Heart right ventricle (tissue), 16 donors: ENCODE data around the gene SLC30A2. TPM values are rescaled to one million over a fixed set of nuclear protein-coding genes. Genes with fewer than 3 reads are reported as not detected.

Experiments
- ATAC-seq, 8 donors: fragments of 200-7000 bp; cut with Tn5 transposase; one replicate each; pipeline ENCODE4 v1.9.1; 2020; ENCODE audit warnings: mild to moderate bottlenecking in 8 of 8, moderate library complexity in 8 of 8, moderate number of reproducible peaks in 1 of 8
- DNase-seq, 2 donors: peaks; one replicate each; pipeline ENCODE4 v3.0.0-alpha.2; 2020
- H3K27ac ChIP-seq, 10 donors: fragments of 200-600 bp; sonication (generic) in 2 of 10; one replicate each; pipeline versions ENCODE4 v1.5.0 to v1.8.0; 2020 to 2022; ENCODE audit warnings: mild to moderate bottlenecking in 3 of 10
- H3K27me3 ChIP-seq, 7 donors: fragments of 200-600 bp; one replicate each; pipeline ENCODE4 v1.8.0; 2021 to 2022; ENCODE audit warnings: mild to moderate bottlenecking in 2 of 7
- H3K36me3 ChIP-seq, 9 donors: fragments of 200-600 bp; sonication (generic) in 1 of 9; one replicate each; pipeline versions ENCODE4 v1.5.0 to v1.8.0; 2020 to 2022; ENCODE audit warnings: mild to moderate bottlenecking in 2 of 9
- H3K4me1 ChIP-seq, 9 donors: fragments of 200-600 bp; sonication (generic) in 1 of 9; one replicate each; pipeline versions ENCODE4 v1.5.0 to v1.8.0; 2020 to 2022; ENCODE audit warnings: mild to moderate bottlenecking in 4 of 9
- H3K4me3 ChIP-seq, 10 donors: fragments of 200-600 bp; sonication (generic) in 2 of 10; one replicate each; pipeline versions ENCODE4 v1.5.0 to v1.8.0; 2020 to 2022; ENCODE audit warnings: mild to moderate bottlenecking in 7 of 10, moderate library complexity in 2 of 10
- H3K9me3 ChIP-seq, 11 donors: fragments of 200-600 bp in 10 of 11; sonication (generic) in 2 of 11; one replicate each; pipeline versions ENCODE4 v1.5.0 to v1.8.0; 2013 to 2022; ENCODE audit warnings: mild to moderate bottlenecking in 2 of 11, control low read depth in 1 of 11, moderate library complexity in 1 of 11
- WGBS, 2 donors: extraction: QIAGEN DNeasy Blood & Tissue Kit; methylation state at CpG; one replicate each; pipeline ENCODE4 v1.1.7; 2013; ENCODE audit warnings: inconsistent platforms in 1 of 2; 5-methylcytosine and 5-hydroxymethylcytosine counted together
- intact Hi-C, 10 donors: fragments of 100-400 bp; cut with DNase I; formaldehyde crosslinking; loops; one replicate each; pipeline versions ENCODE4 v1.11.1 to v1.14.2; 2022
- polyA plus RNA-seq, 2 donors: library from polyadenylated mRNA; stranded (reverse); fragments of 200-250 nt; gene quantifications; one replicate each; pipeline ENCODE4 v1.2.3, GENCODE V29; 2013
- total RNA-seq, 10 donors: library from RNA; stranded (reverse); fragmentation: NEBNext Ultra II Directional in 3 of 10; extraction: Animal tissue kit (Norgen Biotek cat#: 25700) in 3 of 10; gene quantifications; one replicate each; pipeline versions ENCODE4 v1.2.1 to v1.2.4, GENCODE V29; 2021 to 2023
- TF ChIP-seq, protein P1 (sequence below), 9 donors: fragments of 200-600 bp; sonication (generic) in 2 of 9; IDR thresholded peaks; one replicate each; pipeline versions ENCODE4 v1.5.0 to v1.8.0; 2021 to 2022; ENCODE audit warnings: antibody characterized with exemption in 9 of 9, mild to moderate bottlenecking in 5 of 9, moderate library complexity in 1 of 9
- donor health status: Arrhythmogenic right ventricular cardiomyopathy.
- donor health status: ischemic (EF 13 %, LVEDD 7.1; RV severe dilation, severe dysfunction).
- donor health status: healthy with polysubstance abuse.
- donor health status: DM: no; HTN: yes; CAD: no.
- donor health status: DM: no; HTN: no; CAD: no.
- donor health status: ischemic (EF 25% LVEDD 6.9; RV normal size, moderate dysfunction).
- donor health status: ischemic (EF 25% LVEDD 5.7; RV mildly dilated, moderate dysfunction).
- donor health status: healthy.
- donor health status: DM: yes; HTN: yes; CAD: no.
- donor health status: Ischemic cardiomyopathy.
- donor health status: ischemic (EF 35%, LVEDD 5.7; RV mildly dilated, moderate dysfunction).
- donor health status: nonischemic (EF 11% LVEDD 7.7; RV severe dilation, severe dysfunction).
- donor health status: DM: yes; HTN: yes; CAD: no.
- donor health status: PGD.
- donor health status: ischemic (EF 29% LVEDD 5.4; RV normal size, mild dysfunction).
- donor health status: nonischemic (EF 23%, LVEDD 6.1; RV moderate dilation, normal function).

SLC30A2 gene
- total and polyA plus RNA-seq, 12 donors, result 0.97 to 14.4 (median 6.2) TPM

DNA sequence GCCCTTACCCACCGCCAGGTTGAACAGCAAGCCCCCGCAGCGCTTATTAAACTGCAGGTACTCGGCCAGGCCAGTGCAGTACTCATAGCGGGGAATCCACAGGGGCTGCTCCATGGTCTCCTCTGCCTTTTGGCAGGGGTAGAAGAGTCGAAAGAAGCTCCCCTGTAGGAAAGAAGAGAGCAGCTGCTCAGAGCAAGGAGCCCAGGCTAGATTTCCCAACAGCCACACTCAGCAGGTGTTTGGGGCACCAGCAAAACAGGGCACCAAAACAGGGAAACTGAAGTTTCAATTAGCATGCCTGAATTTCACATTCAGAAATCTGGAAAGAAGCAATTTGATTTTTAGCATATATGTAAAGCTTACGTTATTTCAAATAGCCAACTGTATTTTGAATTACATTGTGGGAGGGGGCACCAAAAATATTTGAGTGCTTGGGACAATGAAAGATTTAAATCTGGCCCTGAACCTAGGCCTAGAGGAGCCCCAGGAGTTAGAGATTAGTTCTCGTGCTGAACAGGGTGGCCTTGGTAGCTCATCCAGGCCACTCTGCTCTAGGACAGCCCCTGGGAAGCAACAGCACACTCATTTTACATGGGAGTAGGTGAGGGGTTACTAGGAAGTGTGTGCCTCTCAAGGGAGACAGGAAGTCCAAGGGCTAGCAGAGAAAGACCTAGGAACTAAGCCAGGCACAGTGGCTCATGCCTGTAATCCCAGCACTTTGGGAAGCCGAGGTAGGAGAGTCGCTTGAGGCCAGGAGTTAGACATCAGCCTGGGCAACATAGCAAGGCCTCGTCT is 56.3 kb downstream of the SLC30A2 start:
- DNase-seq, result no peak
- intact Hi-C loops, result loop anchor here in 2 of 10 donors (5.0 to 10.0 kb wide), 2 partner anchors 65 to 82 kb away; partner anchors contain the start of gene STMN1 (in 1 of the 2)
- Histone ChIP-seq H3K4me1 (peaks cover 2 to 62% (median 27%) of the 10 kb centered on the region in 9 donors), H3K27ac (peak overlapping the region in 4 of 10 donors; percentile 34 to 75 (median 54)), H3K4me3 (peak overlapping the region in 1 of 10 donors; percentile 42), H3K9me3 (no peaks in the 10 kb centered on the region), H3K27me3 (no peaks in the 10 kb centered on the region), H3K36me3 (peaks cover 0 to 48% (median 14%) of the 10 kb centered on the region in 9 donors)
- 77 to 85% methylated on average over 11 of the region's 11 CpGs for WGBS, 2 donors
- peak in 4 of 8 donors; percentile 31 to 51 (median 45) for ATAC-seq
- TF ChIP-seq, protein P1, sequence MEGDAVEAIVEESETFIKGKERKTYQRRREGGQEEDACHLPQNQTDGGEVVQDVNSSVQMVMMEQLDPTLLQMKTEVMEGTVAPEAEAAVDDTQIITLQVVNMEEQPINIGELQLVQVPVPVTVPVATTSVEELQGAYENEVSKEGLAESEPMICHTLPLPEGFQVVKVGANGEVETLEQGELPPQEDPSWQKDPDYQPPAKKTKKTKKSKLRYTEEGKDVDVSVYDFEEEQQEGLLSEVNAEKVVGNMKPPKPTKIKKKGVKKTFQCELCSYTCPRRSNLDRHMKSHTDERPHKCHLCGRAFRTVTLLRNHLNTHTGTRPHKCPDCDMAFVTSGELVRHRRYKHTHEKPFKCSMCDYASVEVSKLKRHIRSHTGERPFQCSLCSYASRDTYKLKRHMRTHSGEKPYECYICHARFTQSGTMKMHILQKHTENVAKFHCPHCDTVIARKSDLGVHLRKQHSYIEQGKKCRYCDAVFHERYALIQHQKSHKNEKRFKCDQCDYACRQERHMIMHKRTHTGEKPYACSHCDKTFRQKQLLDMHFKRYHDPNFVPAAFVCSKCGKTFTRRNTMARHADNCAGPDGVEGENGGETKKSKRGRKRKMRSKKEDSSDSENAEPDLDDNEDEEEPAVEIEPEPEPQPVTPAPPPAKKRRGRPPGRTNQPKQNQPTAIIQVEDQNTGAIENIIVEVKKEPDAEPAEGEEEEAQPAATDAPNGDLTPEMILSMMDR (IDR thresholded peaks at IDR 0.05), result no peak

DNA sequence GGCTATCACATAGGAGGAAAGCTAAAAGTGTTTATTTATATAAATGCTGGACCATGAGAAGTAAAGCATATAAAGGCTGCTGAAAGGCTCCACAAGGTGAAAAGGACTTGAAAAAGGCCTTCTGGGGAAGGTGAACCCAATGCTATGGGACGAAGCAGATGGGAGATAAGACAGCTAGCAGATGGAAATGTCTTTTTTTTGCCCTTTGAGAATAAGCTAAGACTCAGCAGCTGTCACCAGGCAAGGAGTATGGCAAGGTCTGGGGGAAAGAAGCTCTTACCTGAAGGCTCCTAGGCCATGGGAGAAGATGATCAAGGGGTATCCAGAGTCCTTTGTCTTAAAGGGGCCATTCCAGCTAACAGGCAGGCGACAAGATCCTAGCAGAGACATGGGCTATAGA is 58.0 kb downstream of the SLC30A2 start:
- WGBS, 2 donors, result 83 to 94% methylated on average over 2 of the region's 2 CpGs
- Histone ChIP-seq H3K9me3 (no peaks in the 10 kb centered on the region), H3K4me1 (peaks cover 2 to 46% (median 23%) of the 10 kb centered on the region in 9 donors), H3K4me3 (no peak overlapping the region), H3K27ac (peak overlapping the region in 2 of 10 donors; percentile 7 to 26), H3K27me3 (no peaks in the 10 kb centered on the region), H3K36me3 (peaks cover 0 to 65% (median 21%) of the 10 kb centered on the region in 9 donors)
- ATAC-seq, result no peak
- TF ChIP-seq, protein P1 (IDR thresholded peaks at IDR 0.05), result no peak
- no peak for DNase-seq
- intact Hi-C loops, result loop anchor here in 2 of 10 donors (5.0 to 10.0 kb wide), 2 partner anchors 63 to 81 kb away; partner anchors contain the start of gene STMN1 (in 1 of the 2)

Other genes starting within 250 kb of the SLC30A2 start
- 10 to 100 TPM; 32.5 to 75.1 (median 47.9) TPM for gene SELENON, start 245.9 kb downstream of the SLC30A2 start, total RNA-seq
- 10 to 100 TPM; 36.4 to 37.2 TPM for gene SELENON, start 245.9 kb downstream of the SLC30A2 start, polyA plus RNA-seq
- gene MTFR1L, start 226.2 kb downstream of the SLC30A2 start, total RNA-seq, result 100 to 1,000 TPM; 141 to 264 (median 226) TPM
- 100 to 1,000 TPM in 1 of 2 donors, 10 to 100 TPM in 1; 91.1 to 176 TPM for gene MTFR1L, start 226.2 kb downstream of the SLC30A2 start, polyA plus RNA-seq
- under 1 TPM in 2 of 10 donors, not detected in 8; 0.21 to 0.25 TPM for gene AUNIP, start 186.7 kb downstream of the SLC30A2 start, total RNA-seq
- under 1 TPM in 1 of 2 donors, not detected in 1; 0.04 TPM for gene AUNIP, start 186.7 kb downstream of the SLC30A2 start, polyA plus RNA-seq
- 1 to 10 TPM; 1.2 to 3.8 (median 2.2) TPM for gene PAQR7, start 170.4 kb downstream of the SLC30A2 start, total RNA-seq
- 1 to 10 TPM; 1.2 to 1.4 TPM for gene PAQR7, start 170.4 kb downstream of the SLC30A2 start, polyA plus RNA-seq
- 10 to 100 TPM; 16.0 to 85.7 (median 48.7) TPM for gene STMN1, start 139.7 kb downstream of the SLC30A2 start, total RNA-seq
- gene STMN1, start 139.7 kb downstream of the SLC30A2 start, polyA plus RNA-seq, result 10 to 100 TPM; 16.2 to 49.9 TPM
- 10 to 100 TPM in 6 of 10 donors, 1 to 10 TPM in 4; 7.5 to 19.3 (median 12.4) TPM for gene PAFAH2, start 48.1 kb downstream of the SLC30A2 start, total RNA-seq
- gene PAFAH2, start 48.1 kb downstream of the SLC30A2 start, polyA plus RNA-seq, result 1 to 10 TPM; 3.4 to 7.1 TPM
- gene EXTL1, start 24.3 kb downstream of the SLC30A2 start, total RNA-seq, result 10 to 100 TPM in 5 of 10 donors, 1 to 10 TPM in 5; 1.1 to 17.0 (median 9.1) TPM
- 1 to 10 TPM in 1 of 2 donors, under 1 TPM in 1; 0.91 to 5.3 TPM for gene EXTL1, start 24.3 kb downstream of the SLC30A2 start, polyA plus RNA-seq
- 100 to 1,000 TPM; 191 to 415 (median 222) TPM for gene TRIM63, start 21.5 kb upstream of the SLC30A2 start, total RNA-seq
- 100 to 1,000 TPM; 194 to 305 TPM for gene TRIM63, start 21.5 kb upstream of the SLC30A2 start, polyA plus RNA-seq
- 1 to 10 TPM; 3.8 to 8.3 (median 5.7) TPM for gene PDIK1L, start 65.7 kb upstream of the SLC30A2 start, total RNA-seq
- 1 to 10 TPM; 1.6 to 2.3 TPM for gene PDIK1L, start 65.7 kb upstream of the SLC30A2 start, polyA plus RNA-seq
- gene FAM110D, start 113.0 kb upstream of the SLC30A2 start, total RNA-seq, result 1 to 10 TPM; 2.1 to 4.7 (median 3.1) TPM
- 1 to 10 TPM; 3.8 to 6.1 TPM for gene FAM110D, start 113.0 kb upstream of the SLC30A2 start, polyA plus RNA-seq
- not detected for gene C1orf232, start 122.8 kb upstream of the SLC30A2 start, total RNA-seq
- not detected for gene C1orf232, start 122.8 kb upstream of the SLC30A2 start, polyA plus RNA-seq
- gene ZNF593, start 123.8 kb upstream of the SLC30A2 start, total RNA-seq, result 10 to 100 TPM; 10.7 to 26.0 (median 18.3) TPM
- 100 to 1,000 TPM in 1 of 2 donors, 10 to 100 TPM in 1; 45.6 to 159 TPM for gene ZNF593, start 123.8 kb upstream of the SLC30A2 start, polyA plus RNA-seq
- not detected for gene ZNF593OS, start 125.7 kb upstream of the SLC30A2 start, total RNA-seq
- under 1 TPM in 1 of 2 donors, not detected in 1; 0.46 TPM for gene ZNF593OS, start 125.7 kb upstream of the SLC30A2 start, polyA plus RNA-seq
- 1 to 10 TPM in 9 of 10 donors, under 1 TPM in 1; 0.93 to 6.3 (median 2.1) TPM for gene CNKSR1, start 131.4 kb upstream of the SLC30A2 start, total RNA-seq
- gene CNKSR1, start 131.4 kb upstream of the SLC30A2 start, polyA plus RNA-seq, result 1 to 10 TPM in 1 of 2 donors, under 1 TPM in 1; 0.84 to 5.7 TPM
- gene CATSPER4, start 144.5 kb upstream of the SLC30A2 start, total RNA-seq, result not detected
- not detected for gene CATSPER4, start 144.5 kb upstream of the SLC30A2 start, polyA plus RNA-seq
- gene CEP85, start 188.1 kb upstream of the SLC30A2 start, total RNA-seq, result 10 to 100 TPM; 29.9 to 74.5 (median 53.8) TPM
- gene CEP85, start 188.1 kb upstream of the SLC30A2 start, polyA plus RNA-seq, result 10 to 100 TPM in 1 of 2 donors, 1 to 10 TPM in 1; 7.0 to 30.9 TPM
- 100 to 1,000 TPM in 1 of 10 donors, 10 to 100 TPM in 9; 18.4 to 116 (median 25.2) TPM for gene SH3BGRL3, start 234.0 kb upstream of the SLC30A2 start, total RNA-seq
- gene SH3BGRL3, start 234.0 kb upstream of the SLC30A2 start, polyA plus RNA-seq, result 100 to 1,000 TPM in 1 of 2 donors, 10 to 100 TPM in 1; 96.3 to 153 TPM